Trophoblast cell (in vitro differentiated cells and primary cell): Measurements from ENCODE around the gene P2RY11.

Source experiments
- DNase-seq, 2 donors: peaks; one replicate each; pipeline ENCODE4 v3.0.0-alpha.2; 2016
- H2AFZ ChIP-seq: 2 replicates; pipeline ENCODE4 v1.6.1; 2013; ENCODE audit warnings: low read length, moderate library complexity, mild to moderate bottlenecking; ENCODE audit not compliant: insufficient read depth, poor library complexity
- H2AK5ac ChIP-seq: 2 replicates; pipeline ENCODE4 v1.6.1; 2013; ENCODE audit warnings: mild to moderate bottlenecking, low read length
- H2BK120ac ChIP-seq: 2 replicates; pipeline ENCODE4 v1.6.1; 2013; ENCODE audit warnings: low read length, mild to moderate bottlenecking, moderate library complexity; ENCODE audit not compliant: insufficient read depth, poor library complexity
- H2BK12ac ChIP-seq: 2 replicates; pipeline ENCODE4 v1.6.1; 2013; ENCODE audit warnings: mild to moderate bottlenecking, low read length, moderate library complexity
- H2BK5ac ChIP-seq: 2 replicates; pipeline ENCODE4 v1.6.1; 2013; ENCODE audit warnings: low read length, low read depth, moderate library complexity, mild to moderate bottlenecking; ENCODE audit not compliant: poor library complexity
- H3K14ac ChIP-seq: 2 replicates; pipeline ENCODE4 v1.6.1; 2013; ENCODE audit warnings: mild to moderate bottlenecking, low read length
- H3K18ac ChIP-seq: 2 replicates; pipeline ENCODE4 v1.6.1; 2013; ENCODE audit warnings: mild to moderate bottlenecking, low read length
- H3K23ac ChIP-seq: 2 replicates; pipeline ENCODE4 v1.6.1; 2013; ENCODE audit warnings: low read length
- H3K27ac ChIP-seq: 2 replicates; pipeline ENCODE4 v1.5.1; 2013; ENCODE audit warnings: low read depth, mild to moderate bottlenecking, inconsistent platforms, low read length, moderate library complexity
- H3K27me3 ChIP-seq: 2 replicates; pipeline ENCODE4 v1.6.1; 2013; ENCODE audit warnings: inconsistent platforms, mild to moderate bottlenecking, low read length, moderate library complexity; ENCODE audit not compliant: insufficient read depth
- H3K36me3 ChIP-seq, 2 experiments: 1 replicate in 1 of 2; 2 replicates in 1 of 2; pipeline ENCODE4 v1.6.1; 2013; ENCODE audit warnings: low read length in 2 of 2, mild to moderate bottlenecking in 2 of 2, moderate library complexity in 1 of 2; ENCODE audit not compliant: insufficient read depth in 2 of 2, control insufficient read depth in 1 of 2
- H3K4ac ChIP-seq: 2 replicates; pipeline ENCODE4 v1.6.1; 2013; ENCODE audit warnings: low read depth, mild to moderate bottlenecking, low read length, moderate library complexity
- H3K4me1 ChIP-seq, 2 experiments: 1 replicate in 1 of 2; 2 replicates in 1 of 2; pipeline ENCODE4 v1.6.1; 2013; ENCODE audit warnings: low read length in 2 of 2, mild to moderate bottlenecking in 2 of 2, moderate library complexity in 1 of 2; ENCODE audit not compliant: insufficient read depth in 2 of 2, control insufficient read depth in 1 of 2
- H3K4me2 ChIP-seq: 2 replicates; pipeline ENCODE4 v1.6.1; 2013; ENCODE audit warnings: inconsistent platforms, mild to moderate bottlenecking, low read length, moderate library complexity
- H3K4me3 ChIP-seq: 2 replicates; pipeline ENCODE4 v1.5.1; 2013; ENCODE audit warnings: mild to moderate bottlenecking, low read depth, low read length, inconsistent platforms
- H3K79me1 ChIP-seq: one replicate; pipeline ENCODE4 v1.6.1; 2013; ENCODE audit warnings: low read length
- H3K79me2 ChIP-seq: 2 replicates; pipeline ENCODE4 v1.6.1; 2013; ENCODE audit warnings: low read length, mild to moderate bottlenecking; ENCODE audit not compliant: control insufficient read depth, insufficient read depth, poor library complexity
- H3K9ac ChIP-seq: 2 replicates; pipeline ENCODE4 v1.6.1; 2013; ENCODE audit warnings: mild to moderate bottlenecking, low read length
- H3K9me3 ChIP-seq: 2 replicates; pipeline ENCODE4 v1.6.1; 2013; ENCODE audit warnings: low read depth, mild to moderate bottlenecking, control low read depth, inconsistent platforms, low read length; ENCODE audit not compliant: insufficient read depth
- H4K12ac ChIP-seq: 2 replicates; pipeline ENCODE4 v1.6.1; 2013; ENCODE audit warnings: low read depth, mild to moderate bottlenecking, low read length, moderate library complexity
- H4K8ac ChIP-seq: 2 replicates; pipeline ENCODE4 v1.6.1; 2013; ENCODE audit warnings: low read depth, mild to moderate bottlenecking, low read length, moderate library complexity
- H4K91ac ChIP-seq: one replicate; pipeline ENCODE4 v1.6.1; 2013; ENCODE audit warnings: low read depth, mild to moderate bottlenecking, low read length, moderate library complexity
- WGBS: extraction: QIAGEN DNeasy Blood & Tissue Kit; methylation state at CpG from one replicate; pipeline ENCODE4 v1.1.7; 2013; ENCODE audit warnings: missing lambda C conversion rate; ENCODE audit not compliant: insufficient read length, insufficient coverage; ENCODE audit errors: extremely low coverage; 5-methylcytosine and 5-hydroxymethylcytosine counted together

The P2RY11 gene

DNA sequence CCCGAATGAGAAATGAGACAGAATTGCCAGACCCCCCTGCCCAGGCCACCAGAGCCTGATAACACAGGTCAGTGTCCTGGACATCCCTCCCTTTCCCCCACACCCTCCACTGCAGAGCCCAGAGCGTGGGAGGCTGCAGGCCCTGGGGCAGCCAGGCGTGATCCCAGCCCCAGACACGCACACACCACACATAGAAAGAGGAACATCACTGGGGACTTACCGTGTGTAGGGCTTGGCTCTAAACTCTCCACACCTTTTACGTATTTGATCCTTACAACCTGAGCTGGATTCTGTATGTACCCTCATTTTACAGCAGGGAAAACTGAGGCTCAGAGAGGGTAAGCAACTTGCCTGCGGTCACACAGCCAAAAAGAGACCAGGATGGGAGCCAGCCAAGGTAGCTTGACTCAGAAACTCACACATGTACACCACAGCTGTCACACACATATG, 8.7 kb upstream of the P2RY11 start:
- peaks cover 3 to 7% of the 10 kb centered on the region in 2 experiments for H3K36me3 ChIP-seq
- no CpG with 5 or more reads among the region's 7 CpGs for WGBS
- H3K9me3 ChIP-seq = no peaks in the 10 kb centered on the region
- no peak overlapping the region for H3K18ac ChIP-seq
- H2BK120ac ChIP-seq = no peak overlapping the region
- no peak overlapping the region for H3K4me3 ChIP-seq
- no peak overlapping the region for H4K12ac ChIP-seq
- H3K79me2 ChIP-seq = peaks cover 9% of the 10 kb centered on the region
- peaks cover 3% of the 10 kb centered on the region for H3K79me1 ChIP-seq
- peaks cover 0 to 10% of the 10 kb centered on the region in 2 experiments for H3K4me1 ChIP-seq
- no peak overlapping the region for H4K91ac ChIP-seq
- H3K14ac ChIP-seq = no peak overlapping the region
- no peak overlapping the region for H3K23ac ChIP-seq
- no peak overlapping the region for H2AK5ac ChIP-seq
- no peak overlapping the region for H2BK5ac ChIP-seq
- no peak overlapping the region for H3K4me2 ChIP-seq
- no peak overlapping the region for H3K27ac ChIP-seq
- H3K27me3 ChIP-seq = no peaks in the 10 kb centered on the region
- no peak overlapping the region for H3K9ac ChIP-seq
- no peak overlapping the region for H4K8ac ChIP-seq
- no peak overlapping the region for H2BK12ac ChIP-seq
- no peak for DNase-seq
- no peak overlapping the region for H3K4ac ChIP-seq
- H2AFZ ChIP-seq = no peak overlapping the region

DNA sequence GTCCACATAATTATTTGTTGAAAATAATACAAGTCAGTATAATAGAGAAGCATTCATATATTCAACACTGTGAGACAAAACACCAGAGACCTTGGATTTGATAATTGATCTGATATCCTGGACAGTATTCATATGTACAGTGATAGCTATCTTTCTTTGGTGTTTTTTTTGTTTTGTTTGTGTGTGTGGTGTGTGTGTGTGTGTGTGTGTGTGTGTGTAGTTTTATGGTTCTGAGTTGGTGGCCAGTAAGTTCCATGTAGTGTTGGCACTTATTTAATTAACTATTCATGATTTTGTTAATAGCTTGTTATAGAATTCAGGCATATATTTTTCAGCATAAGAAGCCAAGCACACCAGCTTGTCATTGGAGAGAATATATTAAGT, 7.4 kb upstream of the P2RY11 start:
- Histone ChIP-seq H3K4me1 (peaks cover 0 to 10% of the 10 kb centered on the region in 2 experiments), H4K91ac (no peak overlapping the region), H3K4me2 (no peak overlapping the region), H3K27me3 (no peaks in the 10 kb centered on the region), H3K23ac (no peak overlapping the region), H3K79me2 (peaks cover 9% of the 10 kb centered on the region), H3K4me3 (no peak overlapping the region), H2AFZ (no peak overlapping the region), H3K14ac (no peak overlapping the region), H3K27ac (no peak overlapping the region), H2AK5ac (no peak overlapping the region), H4K8ac (no peak overlapping the region), H3K4ac (no peak overlapping the region), H3K18ac (no peak overlapping the region), H2BK5ac (no peak overlapping the region), H2BK12ac (no peak overlapping the region), H3K36me3 (peaks cover 11 to 15% of the 10 kb centered on the region in 2 experiments), H4K12ac (no peak overlapping the region), H2BK120ac (no peak overlapping the region), H3K9ac (no peak overlapping the region), H3K79me1 (peaks cover 3% of the 10 kb centered on the region), H3K9me3 (no peaks in the 10 kb centered on the region)
- no peak for DNase-seq

DNA sequence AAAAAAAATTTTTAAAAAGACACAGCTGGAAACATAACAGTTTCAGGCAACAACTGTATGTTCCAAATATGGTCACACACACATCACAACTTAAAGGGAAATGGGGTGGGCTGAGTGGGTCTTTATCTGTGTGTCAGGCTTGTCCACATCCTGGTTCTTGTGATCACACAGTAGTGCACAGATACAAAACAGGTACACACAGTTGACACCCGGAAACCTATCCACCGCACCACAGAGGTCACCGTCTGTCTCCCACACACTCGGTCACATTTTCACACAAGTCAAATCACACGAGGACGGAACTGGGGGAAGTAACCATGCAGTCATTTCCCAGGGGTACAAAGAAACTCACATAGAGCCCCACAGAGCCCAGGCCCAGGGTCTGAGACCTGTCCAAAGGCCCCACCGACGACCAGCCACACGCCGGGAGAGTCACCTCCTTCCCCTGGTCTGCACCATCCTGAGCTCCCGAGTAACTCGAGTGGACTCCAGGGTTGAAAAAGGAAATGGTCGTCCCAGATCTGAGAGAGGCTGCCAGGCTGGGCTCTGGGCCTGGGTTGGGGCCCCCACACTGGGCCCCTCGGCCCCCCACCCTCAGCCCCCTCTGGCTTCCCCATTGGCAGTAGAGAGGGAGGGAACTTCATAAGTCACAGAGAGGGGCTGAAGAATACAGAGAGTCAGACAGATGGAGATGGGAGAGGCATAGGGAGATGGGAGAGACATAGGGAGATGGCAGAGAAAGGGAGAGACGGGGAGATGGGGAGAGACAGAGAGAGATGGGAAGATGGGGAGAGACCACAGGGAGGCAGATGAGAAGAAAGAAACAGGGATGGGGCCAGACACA, 6.6 kb upstream of the P2RY11 start:
- H3K9me3 ChIP-seq = no peaks in the 10 kb centered on the region
- H2BK5ac ChIP-seq = no peak overlapping the region
- H4K8ac ChIP-seq = peak overlapping the region; percentile 29
- peaks cover 9% of the 10 kb centered on the region for H3K79me2 ChIP-seq
- H3K4me1 ChIP-seq = peaks cover 0 to 10% of the 10 kb centered on the region in 2 experiments
- no peak overlapping the region for H3K14ac ChIP-seq
- H4K91ac ChIP-seq = no peak overlapping the region
- H3K36me3 ChIP-seq = peaks cover 18 to 22% of the 10 kb centered on the region in 2 experiments
- no peak overlapping the region for H2AK5ac ChIP-seq
- H3K4ac ChIP-seq = no peak overlapping the region
- peaks cover 3% of the 10 kb centered on the region for H3K79me1 ChIP-seq
- H3K27me3 ChIP-seq = no peaks in the 10 kb centered on the region
- H2BK120ac ChIP-seq = no peak overlapping the region
- H3K23ac ChIP-seq = no peak overlapping the region
- H3K27ac ChIP-seq = no peak overlapping the region
- no CpG with 5 or more reads among the region's 15 CpGs for WGBS
- H3K4me2 ChIP-seq = no peak overlapping the region
- H4K12ac ChIP-seq = no peak overlapping the region
- no peak for DNase-seq
- H3K4me3 ChIP-seq = no peak overlapping the region
- H3K9ac ChIP-seq = no peak overlapping the region
- no peak overlapping the region for H2AFZ ChIP-seq
- H3K18ac ChIP-seq = no peak overlapping the region
- H2BK12ac ChIP-seq = no peak overlapping the region

DNA sequence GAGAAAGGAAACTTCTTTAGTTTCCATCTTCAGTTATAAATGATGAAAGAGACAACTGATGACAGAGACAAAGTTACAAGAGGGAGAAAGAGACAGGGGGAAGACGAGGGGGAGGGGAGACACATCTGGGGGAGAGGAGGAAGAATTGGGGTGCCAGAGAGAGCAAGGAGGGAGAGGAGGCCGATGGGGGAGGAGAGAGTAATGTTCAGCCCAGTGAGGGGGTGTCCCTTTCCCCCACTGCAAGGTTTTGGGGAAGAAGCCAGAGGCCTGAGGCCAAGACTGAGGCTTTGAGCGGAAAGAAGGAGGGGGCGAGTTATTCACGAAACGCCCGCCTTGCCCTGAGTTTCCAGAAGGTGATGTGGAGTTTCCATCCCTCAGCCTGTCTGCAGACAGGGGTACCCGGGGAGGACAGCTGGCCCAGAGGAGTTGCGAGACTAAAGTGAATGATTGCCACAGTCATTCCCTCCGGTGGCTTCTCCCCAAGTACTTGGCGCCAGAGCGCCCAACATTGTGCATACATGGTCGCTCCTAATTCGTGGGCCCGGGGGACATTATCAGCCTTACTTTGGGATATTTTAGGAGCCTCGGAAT, 5.9 kb upstream of the P2RY11 start:
- H3K4me3 ChIP-seq = no peak overlapping the region
- peaks cover 0 to 10% of the 10 kb centered on the region in 2 experiments for H3K4me1 ChIP-seq
- H3K4ac ChIP-seq = no peak overlapping the region
- H2BK5ac ChIP-seq = no peak overlapping the region
- no peak overlapping the region for H3K14ac ChIP-seq
- no peaks in the 10 kb centered on the region for H3K9me3 ChIP-seq
- H3K27ac ChIP-seq = no peak overlapping the region
- peak overlapping the region; percentile 38 for H2AFZ ChIP-seq
- H2BK120ac ChIP-seq = no peak overlapping the region
- H3K23ac ChIP-seq = no peak overlapping the region
- H3K36me3 ChIP-seq = peaks cover 26 to 30% of the 10 kb centered on the region in 2 experiments
- H3K4me2 ChIP-seq = peak overlapping the region; percentile 22
- no peak overlapping the region for H2AK5ac ChIP-seq
- H4K91ac ChIP-seq = no peak overlapping the region
- peaks cover 9% of the 10 kb centered on the region for H3K79me2 ChIP-seq
- H2BK12ac ChIP-seq = no peak overlapping the region
- H3K79me1 ChIP-seq = peaks cover 3% of the 10 kb centered on the region
- no peak overlapping the region for H4K12ac ChIP-seq
- no peak overlapping the region for H3K9ac ChIP-seq
- no peak for DNase-seq
- no CpG with 5 or more reads among the region's 16 CpGs for WGBS
- H4K8ac ChIP-seq = no peak overlapping the region
- H3K18ac ChIP-seq = no peak overlapping the region
- no peaks in the 10 kb centered on the region for H3K27me3 ChIP-seq
